GM19372 (cell line): ENCODE data around the gene OGFR.
"Not testable (repeated sequence)": the region's sequence is repeated elsewhere in the genome, so short reads cannot be mapped to it uniquely, and the experiment has no call there.

Experiments used
- ATAC-seq: cut with Tn5 transposase; IDR thresholded peaks from one replicate; pipeline ENCODE4 v1.9.1; 2021; ENCODE audit warnings: mild to moderate bottlenecking, low read depth, moderate library complexity; ENCODE audit not compliant: unreplicated experiment

The OGFR gene

DNA sequence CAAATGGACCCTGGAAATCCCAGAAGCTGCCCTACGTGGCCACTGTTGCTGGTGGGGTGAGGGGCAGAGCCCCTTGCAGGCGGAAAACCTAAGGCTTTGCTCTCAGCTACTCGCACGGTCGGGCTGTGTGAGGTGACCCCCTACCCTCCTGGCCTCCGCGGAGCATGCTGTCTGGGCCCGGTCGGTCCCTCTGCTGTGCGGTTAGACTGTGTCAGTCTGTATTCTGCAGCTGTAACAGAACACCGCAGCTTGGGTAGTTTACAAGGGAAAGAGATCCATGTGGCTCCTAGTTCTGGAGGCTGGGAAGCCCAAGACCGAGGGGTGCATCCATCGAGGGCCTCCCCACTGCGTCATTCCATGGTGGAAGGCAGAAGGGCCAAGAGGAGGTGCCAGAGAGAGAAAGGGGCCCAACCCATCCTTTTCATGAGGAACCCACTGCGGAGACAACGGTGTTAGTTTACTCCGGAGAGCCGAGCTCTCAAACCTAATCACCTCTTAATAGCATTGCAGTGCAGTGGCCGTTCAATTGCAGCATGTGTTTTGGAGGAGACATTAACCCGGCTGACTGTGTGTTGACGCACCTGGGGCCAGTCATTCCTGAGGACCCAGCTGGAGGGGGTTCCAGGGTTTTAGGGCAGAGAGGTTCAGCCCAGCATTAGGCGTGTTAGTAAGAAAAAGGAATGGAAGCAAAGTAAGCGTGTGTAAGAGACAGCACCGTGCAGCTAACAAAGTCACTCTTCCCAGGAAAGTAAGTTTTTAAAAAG is 30.5 kb downstream of the OGFR start:
- no peak for ATAC-seq

DNA sequence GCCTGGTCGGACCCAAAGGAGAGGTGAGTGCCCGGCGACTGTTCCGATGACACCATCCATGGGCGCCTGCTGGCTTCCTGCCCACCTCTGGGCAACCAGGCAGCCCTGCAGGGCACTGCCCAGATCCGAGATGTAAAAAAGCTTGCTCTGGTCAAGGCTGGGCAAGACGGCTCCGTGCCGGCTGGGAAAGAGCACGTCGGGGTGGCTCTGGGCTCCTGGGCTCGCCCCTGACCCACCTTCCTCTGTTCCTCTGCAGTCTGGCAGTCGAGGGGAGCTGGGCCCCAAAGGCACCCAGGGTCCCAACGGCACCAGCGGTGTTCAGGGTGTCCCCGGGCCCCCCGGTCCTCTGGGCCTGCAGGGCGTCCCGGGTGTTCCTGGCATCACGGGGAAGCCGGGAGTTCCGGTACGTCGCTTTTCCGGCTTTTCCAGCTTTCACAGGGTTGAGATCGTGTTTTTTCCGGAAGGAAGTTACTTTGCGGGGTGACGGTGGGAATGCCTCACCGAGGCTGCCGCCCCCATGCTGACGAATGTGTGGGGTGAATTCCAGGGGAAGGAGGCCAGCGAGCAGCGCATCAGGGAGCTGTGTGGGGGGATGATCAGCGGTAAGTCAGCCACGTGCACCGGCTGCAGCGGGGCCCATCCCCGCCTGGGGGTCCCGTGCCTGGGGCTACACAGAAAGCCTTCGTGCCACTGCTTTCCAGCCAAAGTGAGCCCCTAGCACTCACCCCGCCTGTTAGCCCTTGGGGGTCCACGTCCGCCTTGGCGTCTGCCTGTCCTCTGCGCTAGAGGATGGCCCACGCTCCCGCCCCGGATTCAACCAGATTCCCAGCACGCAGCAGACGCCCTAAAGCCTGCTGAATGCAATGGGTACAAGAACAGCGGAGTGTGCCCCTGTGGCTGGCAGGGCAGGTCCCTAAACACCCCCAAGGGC is 31.6 kb downstream of the OGFR start:
- ATAC-seq = no peak

DNA sequence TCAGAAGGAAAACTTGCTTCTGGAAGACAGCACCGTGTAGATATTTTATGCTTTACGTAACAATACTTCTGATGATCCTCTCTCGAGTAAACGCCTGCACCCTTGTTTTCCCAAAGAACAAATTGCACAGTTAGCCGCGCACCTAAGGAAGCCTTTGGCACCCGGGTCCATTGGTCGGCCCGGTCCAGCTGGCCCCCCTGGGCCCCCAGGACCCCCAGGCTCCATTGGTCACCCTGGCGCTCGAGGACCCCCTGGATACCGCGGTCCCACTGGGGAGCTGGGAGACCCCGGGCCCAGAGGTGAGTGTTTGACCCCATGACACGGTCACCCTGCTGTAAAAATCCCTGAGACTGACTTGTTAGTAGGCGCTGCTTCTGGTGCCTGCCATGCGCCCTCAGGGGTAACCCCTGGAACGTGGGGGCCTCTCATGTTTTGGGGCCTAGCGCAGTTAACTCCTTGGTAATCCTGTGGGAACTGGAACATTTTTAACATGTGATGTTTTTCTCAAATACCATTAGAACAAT is 32.4 kb downstream of the OGFR start:
- no peak for ATAC-seq

DNA sequence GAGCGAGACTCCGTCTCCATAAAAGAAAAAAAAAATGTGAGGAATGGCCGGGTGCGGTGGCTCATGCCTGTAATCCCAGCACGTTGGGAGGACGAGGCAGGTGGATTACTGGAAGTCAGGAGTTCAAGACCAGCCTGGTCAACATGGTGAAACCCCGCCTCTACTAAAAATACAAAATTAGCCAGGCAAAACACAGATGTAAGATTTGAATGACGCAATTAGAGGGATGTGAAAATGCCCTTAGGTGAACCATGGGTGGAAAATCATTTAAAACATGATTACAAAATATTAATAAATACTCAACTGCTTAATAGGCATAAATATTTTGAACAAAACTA is 33.1 kb downstream of the OGFR start:
- ATAC-seq = no peak

DNA sequence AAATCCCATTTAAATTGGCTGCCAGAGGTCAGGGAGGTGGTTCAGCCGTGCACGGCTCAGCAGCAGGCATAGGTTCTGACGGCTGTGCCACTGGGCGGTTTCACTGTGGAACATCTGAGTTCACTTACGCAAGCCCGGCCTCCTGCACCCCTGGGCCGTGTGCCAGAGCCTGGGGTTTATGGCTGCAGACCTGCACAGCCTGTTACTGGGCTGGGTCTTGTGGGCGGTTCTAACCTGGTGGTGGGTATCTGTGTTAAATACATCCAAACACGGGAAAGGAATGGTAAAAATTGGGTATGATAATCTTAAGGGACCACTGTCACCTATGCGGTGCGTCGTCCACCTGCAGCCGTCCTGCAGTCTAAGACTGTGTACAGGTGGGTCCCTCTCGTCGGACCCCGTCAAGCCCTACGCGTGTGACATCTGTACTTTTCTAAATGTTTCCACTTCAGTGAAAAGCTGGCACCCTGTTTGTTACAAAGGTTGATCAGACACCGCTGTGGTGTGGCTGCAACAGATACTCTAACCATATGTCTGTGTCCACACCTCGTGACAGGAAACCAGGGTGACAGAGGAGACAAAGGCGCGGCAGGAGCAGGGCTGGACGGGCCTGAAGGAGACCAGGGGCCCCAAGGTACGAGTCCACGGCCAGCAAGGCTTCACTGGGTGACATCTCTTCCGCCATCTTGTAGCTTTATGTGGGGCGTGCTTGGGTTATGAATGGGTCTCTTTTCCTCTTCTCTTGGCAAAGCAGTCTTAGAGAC is 33.7 kb downstream of the OGFR start:
- ATAC-seq = peak; percentile 74

DNA sequence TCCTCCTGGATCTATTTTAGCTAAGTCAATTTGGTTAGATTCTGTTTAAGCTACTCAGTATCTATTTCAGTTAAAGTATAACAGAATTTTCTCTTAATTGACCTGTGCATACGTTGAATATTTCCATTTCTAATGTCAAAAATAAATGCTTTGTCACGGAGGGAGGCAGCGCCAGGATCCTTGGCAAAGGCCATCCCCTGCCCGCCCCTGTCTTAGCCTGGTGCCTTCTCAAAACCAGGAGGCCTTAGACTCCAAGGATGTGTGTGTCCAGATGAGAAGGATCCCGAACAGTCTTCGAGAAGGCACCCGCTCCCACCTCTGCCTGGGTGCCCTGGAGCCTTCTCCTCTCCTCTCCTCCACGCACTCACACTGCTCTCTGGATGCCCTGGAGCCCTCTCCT is 34.6 kb downstream of the OGFR start:
- no peak for ATAC-seq

DNA sequence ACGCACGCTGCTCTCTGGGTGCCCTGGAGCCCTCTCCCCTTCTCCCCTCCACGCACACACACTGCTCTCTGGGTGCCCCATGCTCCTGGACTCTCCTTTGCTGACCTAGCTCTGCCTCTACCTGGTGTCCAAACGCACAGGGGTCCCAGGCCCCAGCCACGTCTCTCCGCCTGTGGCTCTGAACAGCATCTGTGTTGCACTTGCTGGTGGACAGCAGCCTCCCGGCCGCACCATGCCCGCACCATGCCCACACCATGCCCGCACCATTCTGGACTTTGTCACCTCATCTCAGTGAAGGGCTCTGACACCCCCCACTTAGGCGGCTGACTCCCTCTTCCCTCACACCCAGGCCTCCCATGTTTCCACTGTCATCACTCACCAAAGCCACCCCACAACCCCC is 35.2 kb downstream of the OGFR start:
- no peak for ATAC-seq

DNA sequence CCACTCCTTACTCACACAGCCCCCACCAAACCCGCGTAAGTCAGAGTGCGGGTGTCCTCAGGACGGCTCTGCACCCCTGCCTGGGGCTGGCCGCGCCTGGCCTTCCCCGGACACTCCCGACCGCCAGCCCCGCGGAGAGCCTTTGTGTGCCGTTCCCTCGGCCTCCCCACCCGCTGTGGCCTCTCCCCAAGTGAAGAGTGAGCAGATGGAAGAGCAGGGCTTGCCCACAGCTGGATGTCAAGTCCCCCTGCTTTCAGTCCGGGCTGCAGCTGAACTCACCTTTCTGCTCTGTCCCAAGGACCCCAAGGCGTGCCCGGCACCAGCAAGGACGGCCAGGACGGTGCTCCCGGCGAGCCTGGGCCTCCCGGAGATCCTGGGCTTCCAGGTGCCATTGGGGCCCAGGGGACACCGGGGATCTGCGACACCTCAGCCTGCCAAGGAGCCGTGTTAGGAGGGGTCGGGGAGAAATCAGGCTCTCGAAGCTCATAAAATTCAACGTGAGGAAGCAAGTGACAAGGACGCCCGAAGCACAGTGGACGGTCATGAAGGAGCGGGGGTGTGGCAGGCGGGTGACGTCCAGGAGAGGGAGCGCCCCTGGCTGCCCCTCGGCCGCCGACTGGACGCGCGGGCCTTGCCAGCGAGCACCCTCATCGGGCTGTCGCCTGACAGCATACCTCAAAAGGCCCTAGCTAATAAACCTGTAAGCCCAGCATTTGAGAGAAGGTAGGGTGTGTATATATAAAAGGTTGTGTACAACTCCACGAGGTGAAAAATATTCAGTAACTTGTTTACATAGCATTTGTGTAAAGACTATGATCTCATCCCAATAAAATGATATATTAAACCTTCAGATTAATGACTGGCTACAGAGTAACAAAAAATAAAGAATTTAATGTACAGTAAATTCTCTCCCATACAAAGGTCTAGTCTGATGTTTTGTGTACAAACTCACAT is 35.9 kb downstream of the OGFR start:
- ATAC-seq = no peak

DNA sequence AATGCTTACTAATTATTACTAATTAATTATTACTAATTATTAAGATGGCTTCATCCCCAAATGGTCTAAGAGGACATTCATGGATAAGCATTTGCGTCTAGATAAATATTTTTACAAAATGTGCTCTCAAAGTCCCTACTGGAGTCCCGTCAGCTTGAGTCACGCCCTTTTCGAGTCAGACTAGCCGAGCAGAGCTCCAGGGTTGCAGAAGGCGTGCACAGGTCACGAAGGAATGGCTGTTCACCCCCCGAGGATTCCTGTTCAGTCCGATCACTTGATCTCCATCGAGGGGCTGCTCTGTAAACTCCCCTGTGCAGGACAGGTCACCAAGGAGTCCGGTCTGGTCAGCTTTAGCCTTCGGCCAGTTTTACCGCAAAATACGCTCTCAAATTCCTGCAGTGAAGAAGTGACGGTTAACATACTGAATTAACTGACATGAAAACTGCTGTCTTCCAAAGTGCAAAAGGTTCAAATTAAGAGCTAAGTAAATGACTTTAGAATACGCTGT is 37.1 kb downstream of the OGFR start:
- no peak for ATAC-seq

DNA sequence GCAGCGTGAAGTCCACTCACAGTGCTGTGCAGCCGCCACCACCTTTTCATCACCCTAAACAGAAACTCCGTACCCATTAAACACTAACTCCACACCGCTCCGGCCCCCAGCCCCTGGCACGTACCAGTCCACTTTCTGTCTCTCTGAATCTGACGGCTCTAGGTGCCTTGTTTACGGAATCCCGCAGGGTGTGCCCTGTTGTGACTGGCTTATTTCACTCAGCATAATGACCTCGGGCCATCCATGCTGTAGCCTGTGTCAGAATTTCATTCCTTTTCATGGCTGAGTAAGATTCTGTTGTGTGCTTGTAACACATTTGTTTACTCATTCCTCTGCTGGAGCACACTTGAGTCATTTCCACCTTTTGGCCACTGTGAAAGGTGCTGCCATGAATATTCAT is 39.0 kb downstream of the OGFR start:
- ATAC-seq = no peak

DNA sequence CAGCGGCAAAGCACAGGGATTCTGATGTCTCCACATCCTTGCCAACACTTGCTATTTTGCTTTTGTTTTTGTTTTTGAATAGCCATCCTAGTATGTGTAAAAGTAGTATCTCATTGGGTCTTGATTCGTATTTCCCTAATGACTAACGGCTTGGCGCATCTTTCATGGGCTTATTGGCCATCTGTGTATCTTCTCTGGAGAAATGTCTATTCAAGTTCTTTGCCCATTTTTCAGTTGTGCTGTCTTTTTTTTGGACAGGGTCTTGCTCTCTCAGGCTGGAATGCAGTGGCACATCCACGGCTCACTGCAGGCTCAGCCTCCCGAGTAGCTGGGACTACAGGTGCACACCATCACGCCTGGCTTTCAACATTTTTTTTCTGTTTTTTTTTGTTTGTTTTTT is 39.5 kb downstream of the OGFR start:
- ATAC-seq = no peak

DNA sequence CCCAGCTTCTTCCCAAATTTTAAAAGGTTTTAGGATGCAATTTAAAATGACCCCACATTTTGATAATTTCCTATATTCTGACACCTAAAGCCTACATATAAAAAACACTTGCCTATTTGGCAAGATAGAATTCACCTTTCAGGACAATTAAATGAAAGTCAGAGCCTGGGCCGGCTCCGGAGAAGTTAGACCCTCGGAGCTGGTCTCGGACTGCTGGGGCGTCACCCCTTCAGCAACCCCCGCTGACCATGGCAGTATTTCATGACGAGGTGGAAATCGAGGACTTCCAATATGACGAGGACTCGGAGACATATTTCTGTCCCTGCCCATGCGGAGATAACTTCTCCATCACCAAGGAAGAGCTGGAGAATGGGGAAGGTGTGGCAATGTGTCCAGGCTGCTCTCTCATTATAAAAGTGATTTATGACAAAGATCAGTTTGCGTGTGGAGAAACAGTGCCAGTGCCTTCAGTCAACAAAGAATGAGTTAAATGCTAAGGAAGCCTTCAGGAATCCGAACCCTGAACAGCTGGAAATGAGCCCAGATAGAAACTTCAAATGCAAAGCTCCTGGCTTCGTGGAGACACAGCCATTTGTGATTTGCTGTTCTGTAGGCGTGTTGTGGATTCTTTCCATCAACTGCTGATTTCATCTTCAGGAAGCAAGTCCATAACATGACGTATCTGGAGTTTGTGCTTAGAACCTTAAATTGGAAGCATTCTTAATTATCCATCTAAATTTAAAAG is 41.0 kb downstream of the OGFR start:
- no peak for ATAC-seq

DNA sequence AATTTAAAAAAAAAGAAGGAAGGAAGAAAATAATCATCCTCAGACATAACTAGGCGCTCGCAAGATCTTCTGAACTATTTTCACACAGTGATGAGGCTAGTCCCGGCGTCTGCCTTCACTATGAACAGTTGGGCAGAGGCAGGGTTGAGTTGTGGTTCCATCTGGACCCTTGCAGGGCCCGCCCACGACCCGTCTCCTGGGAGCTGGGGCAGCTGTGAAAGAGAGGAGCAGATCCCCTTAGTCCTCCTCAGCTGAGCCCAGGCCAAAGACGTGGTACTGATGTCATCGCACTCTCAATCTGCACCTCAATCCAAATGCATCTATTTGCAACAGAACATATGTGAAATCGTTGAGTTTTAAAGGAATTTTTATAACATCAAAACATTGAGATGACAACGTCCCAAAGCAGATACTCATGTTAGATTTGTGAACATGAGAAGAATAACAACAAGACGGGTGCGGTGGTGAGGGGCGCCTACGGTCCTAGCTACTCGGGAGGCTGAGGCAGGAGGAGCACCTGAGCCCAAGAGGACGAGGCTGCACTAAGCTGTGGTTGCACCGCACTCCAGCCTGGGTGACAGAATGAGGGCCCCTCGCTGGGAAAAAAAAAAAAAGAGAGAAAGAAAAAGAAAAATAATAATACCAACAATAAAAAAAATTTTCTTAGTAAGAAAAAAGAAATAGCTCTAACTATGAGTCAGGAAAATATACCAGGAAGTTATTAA is 41.7 kb downstream of the OGFR start:
- no peak for ATAC-seq

DNA sequence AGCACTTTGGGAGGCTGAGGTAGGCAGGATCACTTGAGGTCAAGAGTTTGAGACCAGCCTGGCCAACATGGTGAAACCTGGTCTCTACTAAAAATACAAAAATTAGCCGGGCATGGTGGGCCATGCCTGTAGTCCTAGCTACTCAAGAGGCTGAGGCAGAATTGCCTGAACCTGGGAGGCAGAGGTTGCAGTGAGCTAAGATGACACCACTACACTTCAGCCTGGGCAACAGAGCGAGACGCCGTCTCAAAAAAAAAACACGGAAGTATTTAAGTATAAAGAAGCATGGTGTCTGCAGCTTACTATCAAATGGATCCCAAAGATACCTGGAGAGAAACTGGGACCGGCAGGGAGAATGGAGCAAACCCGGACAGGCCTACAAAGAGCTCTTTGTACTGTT is 44.3 kb downstream of the OGFR start:
- ATAC-seq = not testable (repeated sequence)

DNA sequence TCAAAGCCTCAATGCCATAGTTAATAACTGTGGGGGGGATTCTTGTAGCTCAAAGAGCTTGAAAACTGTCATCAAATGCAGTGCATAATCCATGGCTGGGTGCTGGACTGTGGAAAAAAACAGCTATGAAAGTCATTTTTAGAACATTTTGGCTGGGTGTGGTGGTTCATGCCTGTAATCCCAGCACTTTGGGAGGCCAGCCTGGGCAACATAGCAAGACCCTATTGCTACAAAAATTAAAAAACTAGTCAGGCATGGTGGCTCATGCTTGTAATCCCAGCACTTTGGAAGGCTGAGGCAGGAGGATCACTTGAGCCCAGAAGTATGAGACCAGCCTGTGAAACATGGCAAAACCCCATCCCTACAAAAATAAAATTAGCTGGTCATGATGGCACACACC is 44.8 kb downstream of the OGFR start:
- no peak for ATAC-seq

DNA sequence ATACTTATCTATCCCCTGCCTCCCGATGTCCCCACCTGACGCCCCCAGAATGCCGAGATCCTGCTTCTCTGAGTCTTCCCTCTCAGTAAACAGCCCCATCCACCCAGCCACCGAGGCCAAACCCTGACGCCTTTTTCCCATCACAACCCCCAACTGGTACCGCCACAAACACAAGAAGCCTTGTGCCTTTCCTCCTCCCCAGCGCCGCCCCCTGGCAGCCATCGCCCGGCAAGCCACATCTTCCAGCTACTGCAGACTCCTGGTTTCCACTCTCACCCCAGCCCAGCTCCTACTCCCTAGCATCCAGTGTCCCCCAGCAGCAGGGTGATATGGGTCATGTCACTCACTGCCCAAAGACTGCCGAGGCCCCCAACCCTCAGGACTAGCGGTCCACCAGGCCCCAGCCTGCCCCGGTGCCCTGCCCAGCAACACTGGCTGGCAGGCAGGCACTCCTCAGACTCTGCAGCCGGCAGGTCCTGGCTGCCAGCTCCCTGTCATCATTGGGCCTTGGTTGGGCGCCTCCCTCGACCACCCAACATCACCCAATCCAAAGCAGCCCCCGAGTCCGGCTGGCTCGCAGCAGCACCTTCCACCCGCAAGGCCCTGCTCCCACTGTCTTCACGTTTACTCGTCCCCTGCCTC is 45.8 kb downstream of the OGFR start:
- ATAC-seq = no peak

DNA sequence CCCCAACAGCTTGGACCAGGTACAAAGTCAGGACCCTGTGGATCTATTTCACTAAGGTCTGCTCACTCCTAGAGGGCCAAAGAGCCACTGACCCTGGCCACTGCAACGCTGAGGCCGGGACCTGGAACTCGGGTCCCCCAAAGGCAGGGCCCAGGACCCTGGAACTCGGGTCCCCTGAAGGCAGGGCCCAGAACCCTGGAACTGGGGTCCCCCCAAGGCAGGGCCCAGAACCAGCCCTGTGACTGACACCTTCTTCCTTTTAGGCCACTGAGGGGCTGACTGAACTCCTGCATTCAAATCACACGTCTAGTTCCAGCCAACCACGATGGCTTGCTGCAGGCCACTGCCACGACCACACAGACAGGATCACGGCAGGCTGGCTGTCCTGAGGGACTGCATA is 47.6 kb downstream of the OGFR start:
- ATAC-seq = no peak

DNA sequence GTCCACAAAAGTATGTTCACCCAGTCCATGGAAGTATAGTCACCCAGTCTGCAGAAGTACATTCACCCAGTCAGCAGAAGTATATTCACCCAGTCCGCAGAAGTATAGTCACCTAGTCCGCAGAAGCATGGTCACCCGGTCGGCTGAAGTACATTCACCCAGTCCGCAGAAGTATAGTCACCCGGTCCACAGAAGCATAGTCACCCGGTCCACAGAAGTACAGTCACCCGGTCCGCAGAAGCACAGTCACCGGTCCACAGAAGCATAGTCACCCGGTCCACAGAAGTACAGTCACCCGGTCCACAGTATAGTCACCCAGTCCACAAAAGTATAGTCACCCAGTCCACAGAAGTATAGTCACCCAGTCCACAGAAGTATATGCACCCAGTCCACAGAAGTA is 48.2 kb downstream of the OGFR start:
- ATAC-seq = no peak
